C4-2B (cell line): ENCODE results near the gene SETD2.

Experiments used
- ZFX ChIP-seq: fragments of 450-650 bp; IDR thresholded peaks from 2 replicates; pipeline ENCODE4 v1.6.1; 2017
- TF ChIP-seq, protein P1 (sequence below): fragments of 450-650 bp; conservative IDR thresholded peaks from 2 replicates; pipeline ENCODE4 v1.5.1; 2017; ENCODE audit warnings: mild to moderate bottlenecking

DNA sequence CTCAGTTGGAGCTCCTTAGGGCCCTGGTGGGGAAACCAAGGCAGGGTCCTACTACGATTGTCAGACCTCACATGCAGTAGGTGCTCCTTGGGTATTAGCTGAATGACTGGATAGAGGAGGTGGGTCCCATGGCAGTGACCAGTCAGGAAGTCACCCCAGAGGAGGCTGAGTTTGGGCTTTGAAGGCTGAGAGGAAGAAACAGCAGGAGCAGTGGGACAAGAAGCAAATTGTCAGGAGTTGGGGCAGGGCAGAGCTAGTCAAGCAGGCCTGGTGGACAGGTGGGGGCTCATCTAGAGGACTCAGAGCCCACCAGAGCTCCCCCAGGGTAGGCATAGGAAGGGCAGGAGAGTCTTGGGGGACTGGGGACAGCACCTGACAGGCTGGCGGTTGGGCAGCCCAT is 181.4 kb downstream of the SETD2 start:
- TF ChIP-seq, protein P1, sequence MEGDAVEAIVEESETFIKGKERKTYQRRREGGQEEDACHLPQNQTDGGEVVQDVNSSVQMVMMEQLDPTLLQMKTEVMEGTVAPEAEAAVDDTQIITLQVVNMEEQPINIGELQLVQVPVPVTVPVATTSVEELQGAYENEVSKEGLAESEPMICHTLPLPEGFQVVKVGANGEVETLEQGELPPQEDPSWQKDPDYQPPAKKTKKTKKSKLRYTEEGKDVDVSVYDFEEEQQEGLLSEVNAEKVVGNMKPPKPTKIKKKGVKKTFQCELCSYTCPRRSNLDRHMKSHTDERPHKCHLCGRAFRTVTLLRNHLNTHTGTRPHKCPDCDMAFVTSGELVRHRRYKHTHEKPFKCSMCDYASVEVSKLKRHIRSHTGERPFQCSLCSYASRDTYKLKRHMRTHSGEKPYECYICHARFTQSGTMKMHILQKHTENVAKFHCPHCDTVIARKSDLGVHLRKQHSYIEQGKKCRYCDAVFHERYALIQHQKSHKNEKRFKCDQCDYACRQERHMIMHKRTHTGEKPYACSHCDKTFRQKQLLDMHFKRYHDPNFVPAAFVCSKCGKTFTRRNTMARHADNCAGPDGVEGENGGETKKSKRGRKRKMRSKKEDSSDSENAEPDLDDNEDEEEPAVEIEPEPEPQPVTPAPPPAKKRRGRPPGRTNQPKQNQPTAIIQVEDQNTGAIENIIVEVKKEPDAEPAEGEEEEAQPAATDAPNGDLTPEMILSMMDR, result no peak
- no peak for TF ChIP-seq ZFX
